GM10847 (cell line): ENCODE data around the gene TMEM192.

Source experiments
- POLR2A ChIP-seq: IDR thresholded peaks from 2 replicates; pipeline ENCODE4 v1.6.1; 2011; ENCODE audit not compliant: insufficient read length; ENCODE audit errors: extremely low read depth

The TMEM192 gene

GRCh38 chr4:165111906-165112367 lies 723 bp downstream of the TMEM192 start:
- TF ChIP-seq POLR2A: no peak

- TF ChIP-seq POLR2A: no peak
Measured at GRCh38 chr4:165106518-165106917, 6.1 kb downstream of the TMEM192 start.

GRCh38 chr4:165101641-165102040 lies 11.0 kb downstream of the TMEM192 start:
- no peak for TF ChIP-seq POLR2A

- no peak for TF ChIP-seq POLR2A
Measured at GRCh38 chr4:165096776-165097175, 15.9 kb downstream of the TMEM192 start.

GRCh38 chr4:165095291-165095690 lies 17.4 kb downstream of the TMEM192 start:
- no peak for TF ChIP-seq POLR2A

- no peak for TF ChIP-seq POLR2A
Measured at GRCh38 chr4:165094873-165095272, 17.8 kb downstream of the TMEM192 start.

GRCh38 chr4:165088366-165088765 lies 24.3 kb downstream of the TMEM192 start:
- no peak for TF ChIP-seq POLR2A

- no peak for TF ChIP-seq POLR2A
Measured at GRCh38 chr4:165085946-165086345, 26.7 kb downstream of the TMEM192 start.

GRCh38 chr4:165079476-165079875 lies 33.2 kb downstream of the TMEM192 start:
- no peak for TF ChIP-seq POLR2A

- no peak for TF ChIP-seq POLR2A
Measured at GRCh38 chr4:165077034-165077578, 35.6 kb downstream of the TMEM192 start.

- TF ChIP-seq POLR2A: no peak
Measured at GRCh38 chr4:165070560-165070959, 42.1 kb downstream of the TMEM192 start.

GRCh38 chr4:165060938-165061337 lies 51.7 kb downstream of the TMEM192 start:
- no peak for TF ChIP-seq POLR2A

- TF ChIP-seq POLR2A: no peak
Measured at GRCh38 chr4:165059386-165059785, 53.3 kb downstream of the TMEM192 start.

GRCh38 chr4:165058666-165059065 lies 54.0 kb downstream of the TMEM192 start:
- TF ChIP-seq POLR2A: no peak

GRCh38 chr4:165055601-165056000 lies 57.1 kb downstream of the TMEM192 start:
- TF ChIP-seq POLR2A: no peak

GRCh38 chr4:165053645-165054044 lies 59.0 kb downstream of the TMEM192 start, which contains the start of gene TRIM75:
TRIM75 (plus strand) TSS chr4:165053866; CDS start chr4:165059148, 5,282 bp downstream.
- TF ChIP-seq POLR2A: no peak

- no peak for TF ChIP-seq POLR2A
Measured at GRCh38 chr4:165052627-165053026, 60.0 kb downstream of the TMEM192 start.

GRCh38 chr4:165048170-165048569 lies 64.5 kb downstream of the TMEM192 start:
- no peak for TF ChIP-seq POLR2A
